HG02852 (cell line): ENCODE measurements around the gene PDE2A.

Experiments used
- ATAC-seq: cut with Tn5 transposase; IDR thresholded peaks from one replicate; pipeline ENCODE4 v1.9.1; 2021; ENCODE audit warnings: mild to moderate bottlenecking, moderate library complexity; ENCODE audit not compliant: unreplicated experiment

PDE2A gene

DNA sequence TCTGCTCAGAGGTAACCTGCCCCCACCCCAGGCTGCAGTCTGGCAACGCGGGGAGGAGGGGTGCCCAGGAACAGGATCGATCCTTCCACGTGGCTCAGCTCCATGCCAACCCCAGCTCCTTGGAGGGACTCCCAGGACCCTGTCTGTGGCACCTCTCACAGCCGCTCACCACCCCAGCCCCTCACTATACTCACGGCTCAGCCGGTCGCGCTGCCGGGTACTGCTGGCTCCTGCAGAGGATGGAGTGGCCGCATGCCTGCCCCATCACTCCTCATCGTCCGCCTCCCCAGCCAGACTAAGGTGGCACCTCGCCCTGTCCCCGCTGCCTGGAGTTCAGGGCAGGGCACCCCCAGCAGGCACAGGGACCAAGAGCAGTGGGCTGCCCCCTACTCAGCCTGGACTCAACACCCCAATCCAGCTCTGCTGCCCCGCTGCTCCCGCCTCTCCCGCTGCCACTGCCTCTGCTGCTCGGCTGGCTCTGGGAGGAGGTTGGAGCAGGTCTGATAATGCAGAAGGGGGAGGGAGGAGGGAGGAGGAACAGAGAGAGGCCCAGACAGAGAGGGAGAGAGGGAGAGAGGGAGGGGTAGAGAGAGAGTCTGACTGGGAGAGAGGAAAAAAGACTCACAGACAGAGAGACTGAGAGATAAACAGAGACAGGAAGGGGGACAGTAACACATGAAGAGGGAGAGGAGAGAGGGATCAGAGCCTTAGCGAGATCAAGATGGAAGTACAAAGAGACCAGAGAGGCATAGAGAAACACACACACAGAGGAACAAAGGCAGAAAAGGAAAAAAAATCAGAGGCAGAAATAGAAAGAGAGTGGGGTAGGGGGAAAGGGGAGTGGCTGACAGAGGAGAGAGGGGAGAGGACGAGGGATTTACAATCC is at the start of gene PDE2A:
Gene PDE2A (minus strand): TSS at position 480 of the 886 bp plus-strand sequence. CDS start 215 bp downstream, at position 265.
- ATAC-seq = no peak

DNA sequence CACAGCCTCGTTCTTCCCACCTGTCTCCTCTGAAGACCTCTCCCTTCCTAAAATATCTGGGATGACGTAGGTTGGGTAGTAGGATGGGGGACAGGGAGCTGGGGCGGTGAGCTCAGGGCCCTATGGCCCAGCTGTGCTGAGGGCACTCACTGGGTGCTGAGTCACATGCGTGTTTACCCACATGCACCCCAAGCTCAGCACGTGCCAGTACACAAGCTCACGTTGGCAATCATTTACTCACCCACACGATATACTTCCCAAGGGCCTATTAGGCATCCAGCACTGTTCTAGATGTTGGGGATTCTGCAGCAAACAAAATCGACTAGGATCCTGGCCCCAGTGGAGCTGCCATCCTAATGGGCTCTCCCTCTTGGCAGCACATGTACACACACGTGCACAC is 49.3 kb upstream of the PDE2A start:
- ATAC-seq = no peak

GRCh38 chr11:72722050-72722748 is 48.0 kb upstream of the PDE2A start:
- ATAC-seq = peak; percentile 82

DNA sequence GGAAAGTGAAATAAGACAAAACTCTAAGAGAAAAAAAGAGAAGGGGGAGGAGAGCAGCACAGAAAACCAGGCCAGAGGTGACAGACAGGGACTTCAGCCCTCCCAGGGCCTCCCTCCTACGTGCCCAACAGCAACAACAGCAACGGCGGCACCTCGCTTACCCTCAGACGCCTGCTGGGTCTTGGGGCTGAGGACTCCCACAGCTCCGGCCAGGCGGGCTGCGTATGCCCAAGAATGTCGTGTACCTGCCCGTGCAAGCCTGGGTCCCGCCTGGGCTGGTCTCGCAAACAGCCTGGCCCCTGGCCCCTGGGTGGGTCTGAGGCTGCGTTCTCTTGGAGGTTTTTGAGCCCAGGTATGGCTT is 47.4 kb upstream of the PDE2A start:
- ATAC-seq = peak; percentile 9

GRCh38 chr11:72721276-72721675 is 47.1 kb upstream of the PDE2A start:
- no peak for ATAC-seq

DNA sequence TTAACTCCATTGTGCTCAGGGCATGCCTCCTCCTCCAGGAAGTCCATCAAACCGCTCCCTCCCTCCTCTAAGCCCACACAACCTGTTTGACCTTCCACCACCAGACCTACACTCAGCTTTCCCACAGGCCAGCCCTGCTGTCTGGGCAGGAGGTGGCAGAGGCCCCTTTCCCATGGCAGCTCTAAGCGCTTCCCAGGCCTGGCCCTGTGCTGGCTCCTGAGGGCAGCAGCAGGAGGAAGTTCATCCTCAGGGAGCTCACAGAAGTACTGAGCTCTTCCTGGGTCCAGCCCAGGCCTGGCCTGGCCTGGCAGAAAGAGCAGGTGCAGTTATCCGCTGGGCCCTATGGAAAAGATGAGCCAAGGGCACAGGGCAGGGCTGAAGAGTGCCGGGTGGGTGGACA is 46.6 kb upstream of the PDE2A start:
- ATAC-seq = no peak

DNA sequence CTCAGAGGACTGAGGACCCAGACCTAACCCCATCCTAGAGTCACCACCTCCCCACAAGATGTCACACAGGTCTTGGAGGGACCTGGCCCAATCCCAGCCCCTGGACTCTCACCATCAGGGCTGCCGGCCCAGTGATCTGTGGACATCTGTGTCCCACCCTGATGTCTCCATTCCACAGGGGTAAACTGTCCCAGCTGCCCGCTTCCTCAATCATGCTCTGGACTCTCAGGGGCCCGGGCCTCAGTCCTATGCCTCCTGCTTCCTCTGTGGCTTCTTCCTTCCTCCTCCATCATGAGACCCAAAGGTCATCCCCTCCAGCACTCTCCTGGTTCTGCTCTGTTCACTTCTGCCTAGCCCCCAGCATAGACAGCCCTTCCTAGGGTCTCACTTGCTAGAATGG is 45.8 kb upstream of the PDE2A start:
- ATAC-seq = no peak

DNA sequence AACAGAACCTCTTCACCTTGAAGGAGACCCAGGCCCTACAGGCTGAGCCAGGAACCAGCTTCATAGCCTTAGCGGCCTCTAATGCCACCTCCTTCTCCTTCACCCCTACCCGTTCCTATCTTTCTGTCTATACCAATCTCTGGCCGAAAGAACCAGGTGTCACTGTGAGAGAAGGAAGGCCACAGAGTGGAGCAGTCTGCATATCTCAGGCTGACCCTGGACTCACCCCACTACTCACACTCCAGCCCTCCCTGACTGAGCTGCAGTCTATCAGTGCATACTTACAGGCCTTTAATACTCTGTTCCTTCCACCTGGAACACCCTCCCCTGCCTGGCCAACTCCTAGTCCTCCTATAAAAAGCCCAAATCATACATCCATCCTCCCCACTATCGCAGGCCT is 45.3 kb upstream of the PDE2A start:
- ATAC-seq = no peak

GRCh38 chr11:72719144-72719543 is 44.9 kb upstream of the PDE2A start:
- ATAC-seq = no peak

- no peak for ATAC-seq
These were observed 43.9 kb upstream of the PDE2A start for GRCh38 chr11:72718101-72718501.

GRCh38 chr11:72716788-72717435 is 42.7 kb upstream of the PDE2A start:
- ATAC-seq = no peak

DNA sequence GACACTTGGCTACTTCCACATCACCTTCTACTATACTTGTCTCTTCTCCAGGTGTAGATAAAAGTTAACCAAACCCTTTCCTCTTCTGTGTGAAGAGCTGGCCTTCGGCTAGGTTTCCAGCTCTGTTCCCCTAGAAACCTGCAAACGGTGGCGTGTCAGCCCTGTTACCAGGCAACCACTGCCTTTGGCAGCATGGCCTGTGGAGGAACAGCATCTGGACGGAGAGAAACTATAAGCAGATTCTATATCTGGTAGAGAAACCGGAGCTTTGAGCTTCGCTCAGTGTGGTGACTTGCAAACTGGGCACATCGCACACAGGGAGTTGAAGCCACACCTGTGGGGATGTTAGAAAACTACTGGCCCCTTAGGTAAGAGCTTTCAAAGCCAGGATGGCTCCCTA is 42.1 kb upstream of the PDE2A start:
- ATAC-seq = no peak

DNA sequence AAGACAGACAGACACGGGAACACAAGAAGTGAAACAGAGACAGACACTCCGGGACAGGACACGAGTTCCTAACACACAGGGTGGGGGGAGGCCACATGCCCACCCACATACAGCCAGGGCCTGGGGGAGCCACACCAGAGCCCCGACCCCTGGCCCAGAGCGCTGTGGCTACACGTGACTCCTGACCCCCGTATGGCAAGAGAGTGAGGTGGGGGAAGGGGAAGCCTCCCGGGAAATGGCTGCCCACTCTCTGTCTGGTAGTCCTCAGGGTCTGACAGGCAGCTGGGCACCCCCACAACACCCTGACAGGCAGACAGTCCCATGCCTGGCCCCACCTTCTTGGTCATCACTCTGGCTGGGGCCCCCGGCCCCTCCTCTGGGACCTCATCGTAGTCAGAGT is 38.6 kb upstream of the PDE2A start:
- no peak for ATAC-seq

DNA sequence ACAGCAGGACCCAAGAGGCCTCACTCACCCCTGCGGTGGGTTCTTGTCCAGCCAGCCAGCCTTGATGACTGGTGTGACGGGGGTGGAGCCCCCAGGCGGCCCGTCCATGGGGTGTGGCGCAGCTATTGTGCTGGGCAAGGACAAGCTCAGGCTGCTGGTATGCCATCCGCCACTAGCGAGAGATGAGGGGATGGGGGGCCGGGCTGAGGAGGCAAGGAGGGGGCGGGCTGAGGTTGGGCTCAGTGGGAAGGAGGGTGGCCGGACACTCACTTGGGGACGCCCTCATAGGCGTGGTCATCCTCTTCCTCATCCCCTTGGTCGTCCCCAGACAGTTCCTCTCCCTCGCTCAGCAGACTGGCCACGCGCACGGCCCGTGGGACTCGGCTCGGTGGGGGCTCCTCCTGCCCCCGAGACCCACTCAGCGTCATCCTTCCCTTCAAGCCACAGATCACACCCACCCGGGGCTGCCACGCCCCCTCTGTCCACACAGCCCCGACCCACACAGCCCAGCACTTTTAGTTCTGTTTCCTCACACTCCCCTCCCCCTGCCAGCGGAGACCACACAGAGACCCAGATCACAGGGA is 38.0 kb upstream of the PDE2A start:
- ATAC-seq = no peak

DNA sequence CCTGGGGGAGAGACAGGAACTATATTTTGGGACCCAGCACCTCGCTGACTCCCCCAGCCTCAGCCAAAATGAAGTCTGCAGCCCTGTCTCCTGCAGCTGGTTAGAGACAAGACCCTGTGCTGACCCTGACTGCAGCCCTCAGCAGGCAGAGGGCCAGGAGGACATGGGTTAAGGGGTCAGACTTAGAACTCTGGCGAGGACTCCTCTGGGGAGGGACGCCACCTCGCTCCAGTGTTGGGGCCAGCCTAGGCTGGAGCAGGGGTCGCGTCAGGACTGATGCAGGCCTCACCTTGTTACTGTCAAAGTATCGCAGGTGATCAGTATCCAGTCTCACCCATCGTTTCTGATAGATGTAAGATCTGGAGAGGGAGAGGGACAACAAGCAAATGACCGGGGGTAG is 36.9 kb upstream of the PDE2A start:
- ATAC-seq = no peak

DNA sequence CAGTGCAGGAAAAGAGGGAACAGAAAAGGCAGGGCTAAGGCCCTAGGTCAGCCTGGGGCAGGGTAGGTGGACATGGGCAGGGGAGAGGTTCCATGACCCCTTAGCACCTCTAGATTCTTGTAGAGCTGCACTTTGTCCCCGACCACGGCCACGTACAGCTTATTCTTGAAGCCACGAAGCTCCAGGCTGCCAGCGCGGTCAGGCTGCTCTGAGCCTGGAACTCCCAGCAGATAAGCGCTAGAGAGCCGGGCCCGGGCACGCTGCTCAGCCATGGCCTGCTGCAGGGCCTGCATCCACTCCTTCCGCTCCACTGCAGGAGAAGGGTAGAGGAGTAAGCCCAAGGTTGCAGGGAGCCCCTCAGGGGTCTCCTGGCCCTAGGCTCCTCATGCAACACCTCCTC is 36.1 kb upstream of the PDE2A start:
- ATAC-seq = no peak

- ATAC-seq = no peak
These were observed 35.4 kb upstream of the PDE2A start for GRCh38 chr11:72709478-72710238.

GRCh38 chr11:72707032-72707431 is 32.8 kb upstream of the PDE2A start:
- ATAC-seq = no peak

DNA sequence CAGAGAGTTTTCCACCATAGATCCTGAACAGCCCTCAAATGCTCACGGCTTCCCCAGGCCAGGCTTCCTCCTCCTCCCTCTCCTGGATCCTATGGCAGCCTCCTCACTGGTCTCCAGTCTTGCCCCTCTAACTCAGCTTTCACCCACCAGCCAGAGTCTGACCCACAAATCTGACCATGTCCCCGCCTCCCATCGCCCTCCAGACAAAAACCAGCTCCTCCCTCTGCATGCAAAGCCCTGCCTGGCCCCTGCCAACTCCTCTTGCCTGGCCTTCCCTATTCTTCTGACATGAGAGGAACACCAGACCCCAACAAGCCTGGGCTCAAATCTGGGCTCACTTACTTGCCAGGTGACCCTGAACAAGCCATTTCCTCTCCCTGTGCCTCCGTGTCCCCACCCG is 32.4 kb upstream of the PDE2A start:
- no peak for ATAC-seq

DNA sequence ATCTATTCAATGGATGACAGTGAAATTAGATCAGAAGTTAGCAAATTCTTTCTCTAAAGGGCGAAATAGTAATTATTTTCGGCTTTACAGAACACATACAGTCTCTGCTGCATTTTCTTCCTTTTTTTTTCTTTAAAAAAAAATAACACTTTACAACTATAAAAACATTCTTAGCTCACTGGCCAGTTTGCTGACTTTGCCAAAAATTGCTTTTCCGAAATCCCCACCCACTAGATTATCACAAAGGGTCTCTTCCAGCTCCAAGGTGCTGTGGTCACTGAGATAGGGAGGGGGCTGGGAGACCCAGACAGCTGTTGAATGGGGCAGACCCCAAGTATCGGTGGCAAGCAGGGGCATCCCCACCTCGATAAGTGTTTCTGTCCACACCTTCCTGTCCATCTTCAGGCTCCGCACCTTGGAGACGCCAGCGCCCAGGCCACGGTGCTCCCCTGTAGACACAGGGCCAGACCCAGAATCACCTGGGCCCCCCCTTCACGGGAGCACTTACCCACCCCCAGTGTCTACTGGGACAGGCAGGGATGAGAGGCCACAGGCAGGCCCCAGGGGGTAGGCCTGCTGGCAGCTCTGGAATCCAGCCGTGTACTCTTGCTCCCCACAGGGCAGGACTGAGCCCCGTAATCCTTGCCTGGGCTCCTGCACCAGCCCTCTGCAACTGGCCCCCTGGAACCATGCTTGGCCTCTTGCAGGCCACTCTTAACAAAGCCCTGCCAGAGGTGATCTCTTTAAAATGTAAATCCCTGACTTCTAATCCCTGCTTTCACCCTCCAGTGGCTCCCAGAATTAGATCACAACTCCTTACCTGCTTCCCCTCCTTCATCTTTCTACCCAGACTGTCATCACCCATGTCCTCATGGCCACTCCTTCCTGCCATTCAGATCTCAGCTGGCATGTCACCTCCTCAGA is 31.5 kb upstream of the PDE2A start:
- ATAC-seq = no peak
